GM13976 (cell line): ENCODE measurements around the gene CPNE6.

Experiments
- DNase-seq: peaks from one replicate; pipeline ENCODE4 v3.0.0; 2012; ENCODE audit warnings: low spot score
- CTCF ChIP-seq: IDR thresholded peaks from 2 replicates; pipeline ENCODE4 v1.5.1; 2012; ENCODE audit warnings: borderline replicate concordance, mild to moderate bottlenecking; ENCODE audit not compliant: insufficient read depth; ENCODE audit errors: extremely low read depth, missing control alignments, control extremely low read depth
- in situ Hi-C: fragments of 300-500 bp; cut with MboI; formaldehyde crosslinking; loops from one replicate; pipeline ENCODE4 v1.12.0; 2022; ENCODE audit warnings: low sequenced_read_pairs, mixed read lengths, inconsistent platforms; ENCODE audit not compliant: unreplicated experiment

The CPNE6 gene

GRCh38 chr14:24076302-24076601 is 4.9 kb downstream of the CPNE6 start:
- DNase-seq, result no peak
- in situ Hi-C loops, result no loop called here
- TF ChIP-seq CTCF, result no peak

- TF ChIP-seq CTCF, result no peak
- DNase-seq, result no peak
- in situ Hi-C loops, result no loop called here
Measured at GRCh38 chr14:24077086-24077485, 5.7 kb downstream of the CPNE6 start.

GRCh38 chr14:24078146-24078545 is 6.8 kb downstream of the CPNE6 start:
- TF ChIP-seq CTCF, result no peak
- in situ Hi-C loops, result no loop called here
- DNase-seq, result no peak

GRCh38 chr14:24079491-24080141 is 8.3 kb downstream of the CPNE6 start:
- TF ChIP-seq CTCF, result no peak
- in situ Hi-C loops, result no loop called here
- DNase-seq, result no peak

- in situ Hi-C loops, result no loop called here
- TF ChIP-seq CTCF, result no peak
- no peak for DNase-seq
Measured at GRCh38 chr14:24080142-24080530, 8.8 kb downstream of the CPNE6 start.

GRCh38 chr14:24080888-24081738 is 9.8 kb downstream of the CPNE6 start:
- in situ Hi-C loops, result no loop called here
- peak; percentile 89 for DNase-seq
- TF ChIP-seq CTCF, result no peak
